ENCODE results near the gene MYNN. TPM values are rescaled to one million over a fixed set of nuclear protein-coding genes. Genes with fewer than 3 reads are reported as not detected.

The MYNN gene
- total and polyA plus RNA-seq, 2 of the 13 experiments (the other 11 are each of a cell fraction or from before 2014, with no cell fraction given), result 10.4 to 17.6 TPM

DNA sequence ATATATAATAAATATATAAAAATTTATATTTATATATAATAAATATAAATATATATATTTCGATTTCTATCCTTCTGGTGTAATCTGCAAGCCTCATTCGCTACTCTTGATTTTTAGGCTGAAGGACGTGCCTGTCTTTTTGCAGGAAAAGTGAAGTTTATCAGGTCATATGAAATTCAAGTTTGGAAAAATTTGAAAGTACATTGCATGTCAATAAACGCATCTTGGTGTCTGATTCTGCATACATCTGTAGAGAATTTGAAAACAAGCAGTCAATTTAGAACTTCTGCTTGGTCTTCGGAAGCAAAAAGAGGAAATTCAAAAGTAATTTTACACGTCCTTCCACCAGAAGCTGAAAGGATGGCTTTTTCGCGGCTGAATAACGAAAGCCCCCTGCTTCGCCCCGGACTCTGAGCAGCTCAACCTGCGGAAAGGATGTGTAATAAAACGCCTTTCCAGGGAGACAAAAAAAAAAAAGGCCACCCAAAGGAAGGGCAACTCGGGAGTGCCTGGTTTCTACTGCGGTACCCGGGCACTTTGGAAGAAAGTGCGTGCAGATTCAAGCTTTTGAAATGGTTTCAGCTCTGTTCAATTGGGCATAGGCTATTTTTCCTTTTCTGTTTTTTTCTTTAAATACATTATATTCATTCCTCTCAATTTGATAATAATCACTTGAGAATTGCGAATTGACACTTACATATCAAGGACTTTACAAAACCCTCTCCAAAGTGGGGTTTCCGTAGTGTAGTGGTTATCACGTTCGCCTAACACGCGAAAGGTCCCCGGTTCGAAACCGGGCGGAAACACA lies 1.5 kb upstream of the MYNN start:
- ChIA-PET CTCF (ENCODE audit: low intra/inter-chr PET ratio, low total read pairs) (no interaction called here), POLR2A (interaction anchor here (0.7 to 2.6 kb wide), 4 partner anchors 8 to 306 kb away, joined by 3 to 29 read pairs (median 4); partner anchors contain the start of genes SEC62 and TERC)
- peaks cover 0 to 3% of the 10 kb centered on the region in 2 experiments; a peak in 1 of 5 replicates for H3K27me3 ChIP-seq (ENCODE audit: control insufficient read depth in 1 of 2, insufficient read depth in 2 of 2, low read length in 2 of 2)
- H3K36me3 ChIP-seq (replicated peaks in 1 of 2; ENCODE audit: control insufficient read depth in 1 of 2, insufficient read depth in 2 of 2, low read length in 2 of 2), result peaks cover 2 to 6% of the 10 kb centered on the region in 2 experiments
- H3K9me3 ChIP-seq (ENCODE audit: low read length), result no peaks in the 10 kb centered on the region
- no TSS peak for BruUV-seq (replicated peaks)
- H3K9ac ChIP-seq (ENCODE audit: insufficient read depth, low read depth, low read length), result peak overlapping the region; percentile 92
- H2AFZ ChIP-seq (ENCODE audit: low read length), result peak overlapping the region; percentile 93
- WGBS (ENCODE audit: low lambda C conversion rate), result 1% methylated on average over 27 of the region's 27 CpGs
- H3K4me3 ChIP-seq (replicated peaks in 1 of 3; ENCODE audit: insufficient read depth in 1 of 3, low read depth in 2 of 3, low read length in 3 of 3), result peak overlapping the region; percentile 89 to 99 (median 98)
- H3K27ac ChIP-seq (ENCODE audit: extremely low read length, insufficient read depth, low read length), result peak overlapping the region; percentile 94
- peak; percentile 79 for DNase-seq (ENCODE audit: low spot score)
- peak overlapping the region; percentile 92 for H3K4me2 ChIP-seq (ENCODE audit: low read depth, low read length)
- in situ Hi-C loops (cut with HindIII; ENCODE audit: extremely low pct_ligation_motif_present, low pct_unique_long_range_greater_than_20kb) (no loop called here), intact Hi-C loops (cut with micrococcal nuclease; ENCODE audit: unreplicated experiment) (loop anchor here (1.0 to 5.0 kb wide), 3 partner anchors 8 to 909 kb away; no protein-coding TSS in a partner anchor)
- no peaks in the 10 kb centered on the region for H4K20me1 ChIP-seq (ENCODE audit: insufficient read depth, low read length)
- H3K4me1 ChIP-seq (ENCODE audit: insufficient read depth, low read length), result peaks cover 20% of the 10 kb centered on the region
- FAIRE-seq, result peak; percentile 40
- H3K79me2 ChIP-seq (ENCODE audit: insufficient read depth, low read length), result peaks cover 30% of the 10 kb centered on the region
- ATAC-seq, result peak; percentile 14
- TF ChIP-seq ZSCAN20 (CRISPR knock-in tag; IDR thresholded peaks at IDR 0.05; ENCODE audit: borderline replicate concordance) (no peak), ZNF101 (CRISPR knock-in tag; IDR thresholded peaks at IDR 0.05; ENCODE audit: borderline replicate concordance, low read depth) (no peak), KLF6 (CRISPR knock-in tag; IDR thresholded peaks at IDR 0.05) (no peak), NCOR1 (IDR thresholded peaks at IDR 0.05; ENCODE audit: borderline replicate concordance, low read length) (peak; percentile 62; the same call in 1 of the 2 replicates), ZNF34 (CRISPR knock-in tag; IDR thresholded peaks at IDR 0.05; ENCODE audit: borderline replicate concordance) (0 out of 2 replicates have a peak, but pooled peaks have one; percentile 45), THYN1 (CRISPR knock-in tag; IDR thresholded peaks at IDR 0.05; ENCODE audit: borderline replicate concordance, low read depth) (no peak), RARA (CRISPR knock-in tag; IDR thresholded peaks at IDR 0.05) (no peak), ZBED4 (CRISPR knock-in tag; IDR thresholded peaks at IDR 0.05; ENCODE audit: borderline replicate concordance) (0 out of 2 replicates have a peak, but pooled peaks have one; percentile 19), ZFP41 (CRISPR knock-in tag; IDR thresholded peaks at IDR 0.05; ENCODE audit: borderline replicate concordance) (no peak), PBX3 (CRISPR knock-in tag; IDR thresholded peaks at IDR 0.05; ENCODE audit: borderline replicate concordance) (no peak), ZBTB7B (CRISPR knock-in tag; IDR thresholded peaks at IDR 0.05) (peak; percentile 49; the same call in 1 of the 2 replicates), SP140L (CRISPR knock-in tag; IDR thresholded peaks at IDR 0.05; ENCODE audit: borderline replicate concordance) (peak; percentile 31; the same call in 1 of the 2 replicates), ZFP37 (CRISPR knock-in tag; IDR thresholded peaks at IDR 0.05; ENCODE audit: borderline replicate concordance) (no peak), CAMTA2 (CRISPR knock-in tag; IDR thresholded peaks at IDR 0.05; ENCODE audit: borderline replicate concordance) (no peak), KAT8 (CRISPR knock-in tag; IDR thresholded peaks at IDR 0.05) (peak; percentile 72; the same call in 1 of the 2 replicates)
- TF ChIP-seq, protein P1, sequence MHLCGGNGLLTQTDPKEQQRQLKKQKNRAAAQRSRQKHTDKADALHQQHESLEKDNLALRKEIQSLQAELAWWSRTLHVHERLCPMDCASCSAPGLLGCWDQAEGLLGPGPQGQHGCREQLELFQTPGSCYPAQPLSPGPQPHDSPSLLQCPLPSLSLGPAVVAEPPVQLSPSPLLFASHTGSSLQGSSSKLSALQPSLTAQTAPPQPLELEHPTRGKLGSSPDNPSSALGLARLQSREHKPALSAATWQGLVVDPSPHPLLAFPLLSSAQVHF (CRISPR knock-in tag; IDR thresholded peaks at IDR 0.05), result no peak
